Measurements from ENCODE around the gene FKBP6.
"Not testable (repeated sequence)": the region's sequence is repeated elsewhere in the genome, so short reads cannot be mapped to it uniquely, and the experiment has no call there.

DNA sequence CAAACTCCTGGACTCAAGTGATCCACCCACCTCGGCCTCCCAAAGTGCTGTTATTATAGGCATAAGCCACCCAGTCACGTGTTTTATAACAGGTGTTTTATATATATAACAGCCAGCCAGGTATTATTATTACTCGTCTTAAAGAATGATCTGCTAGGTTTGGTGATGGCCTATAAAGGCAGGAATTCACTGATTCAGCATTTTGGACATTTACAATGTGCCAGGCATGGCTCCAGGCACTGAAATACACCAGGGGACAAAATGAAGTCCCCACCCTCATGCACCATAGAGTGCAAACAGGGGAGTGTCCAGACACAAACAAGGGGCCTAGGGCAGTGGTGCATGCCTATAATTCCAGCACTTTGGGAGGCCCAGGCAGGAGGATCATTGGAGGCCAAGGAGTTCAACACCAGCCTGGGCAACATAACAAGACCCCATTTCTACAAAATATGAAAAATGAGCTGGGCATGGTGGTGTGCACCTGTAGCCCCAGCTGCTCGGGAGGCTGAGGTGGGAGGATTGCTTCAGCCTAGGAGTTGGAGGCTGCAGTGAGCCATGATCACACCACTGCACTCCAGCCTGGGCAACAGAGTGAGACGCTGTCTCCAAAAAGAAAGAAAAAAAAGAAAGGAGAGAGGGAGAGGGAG, 4.4 kb upstream of the FKBP6 start:
- TF ChIP-seq EZH2 (IDR thresholded peaks at IDR 0.05; ENCODE audit: insufficient read depth, low read length) = not testable (repeated sequence)
- TF ChIP-seq, protein P1, sequence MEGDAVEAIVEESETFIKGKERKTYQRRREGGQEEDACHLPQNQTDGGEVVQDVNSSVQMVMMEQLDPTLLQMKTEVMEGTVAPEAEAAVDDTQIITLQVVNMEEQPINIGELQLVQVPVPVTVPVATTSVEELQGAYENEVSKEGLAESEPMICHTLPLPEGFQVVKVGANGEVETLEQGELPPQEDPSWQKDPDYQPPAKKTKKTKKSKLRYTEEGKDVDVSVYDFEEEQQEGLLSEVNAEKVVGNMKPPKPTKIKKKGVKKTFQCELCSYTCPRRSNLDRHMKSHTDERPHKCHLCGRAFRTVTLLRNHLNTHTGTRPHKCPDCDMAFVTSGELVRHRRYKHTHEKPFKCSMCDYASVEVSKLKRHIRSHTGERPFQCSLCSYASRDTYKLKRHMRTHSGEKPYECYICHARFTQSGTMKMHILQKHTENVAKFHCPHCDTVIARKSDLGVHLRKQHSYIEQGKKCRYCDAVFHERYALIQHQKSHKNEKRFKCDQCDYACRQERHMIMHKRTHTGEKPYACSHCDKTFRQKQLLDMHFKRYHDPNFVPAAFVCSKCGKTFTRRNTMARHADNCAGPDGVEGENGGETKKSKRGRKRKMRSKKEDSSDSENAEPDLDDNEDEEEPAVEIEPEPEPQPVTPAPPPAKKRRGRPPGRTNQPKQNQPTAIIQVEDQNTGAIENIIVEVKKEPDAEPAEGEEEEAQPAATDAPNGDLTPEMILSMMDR (IDR thresholded peaks at IDR 0.05; ENCODE audit: insufficient read depth, low read depth, low read length) = not testable (repeated sequence)
